Measurements from ENCODE around the gene ARHGAP26.

Gene ARHGAP26

DNA sequence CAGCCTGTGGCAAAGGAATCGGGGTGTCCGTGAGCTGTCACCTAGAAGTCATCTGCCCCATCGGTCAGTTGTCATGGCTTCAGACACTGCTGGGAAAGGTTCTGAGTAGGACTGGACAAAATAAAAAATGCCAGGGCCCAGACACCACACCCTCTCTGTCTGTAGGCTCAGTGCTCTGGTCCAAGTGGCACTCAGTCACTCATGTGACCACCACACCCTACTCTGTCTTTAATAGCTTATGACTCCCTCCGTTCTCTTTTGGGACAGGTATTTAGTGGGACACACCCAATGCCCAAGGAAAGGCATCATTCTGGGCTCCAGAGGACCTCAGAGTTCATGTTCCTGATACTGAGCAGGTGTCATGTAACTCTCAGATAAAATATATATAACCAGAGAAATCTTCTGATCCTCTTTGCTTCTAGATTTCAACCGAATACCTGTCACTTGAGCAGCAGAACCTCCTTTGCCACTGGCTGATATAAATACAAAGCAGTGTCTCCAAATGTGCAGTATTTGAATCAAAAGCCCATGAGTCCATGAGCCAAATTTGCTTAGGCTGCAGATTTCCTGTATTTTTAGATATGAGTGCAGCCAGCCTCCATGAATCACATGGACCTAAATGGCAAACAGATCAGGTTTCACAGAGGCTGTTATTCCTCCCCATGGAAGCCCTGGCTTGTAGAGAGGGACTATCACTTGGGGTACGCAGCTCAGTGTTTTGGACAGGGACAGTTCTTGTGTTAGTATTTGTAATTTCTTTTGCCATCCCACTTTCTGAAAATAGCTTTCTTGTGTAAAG, 272.0 kb downstream of the ARHGAP26 start:
- H3K4me2 ChIP-seq, result peak overlapping the region; percentile 36; the same call in 1 of the 2 replicates
- H4K20me1 ChIP-seq (ENCODE audit: insufficient read depth), result no peaks in the 10 kb centered on the region
- peaks cover 76% of the 10 kb centered on the region for H3K4me1 ChIP-seq (ENCODE audit: low read depth, poor library complexity, severe bottlenecking)
- H3K27ac ChIP-seq, result no peak overlapping the region
- no peak overlapping the region for H3K4me3 ChIP-seq (IDR thresholded peaks at IDR 0.05; ENCODE audit: insufficient read depth, low read depth, low read length)
- no peaks in the 10 kb centered on the region for H3K27me3 ChIP-seq (ENCODE audit: insufficient read depth, low read depth)
- H3K36me3 ChIP-seq (ENCODE audit: insufficient read depth), result no peaks in the 10 kb centered on the region
- H2AFZ ChIP-seq (ENCODE audit: low read depth), result no peak overlapping the region
- H3K9ac ChIP-seq, result no peak overlapping the region
- TF ChIP-seq CTCF (conservative IDR thresholded peaks at IDR 0.05; ENCODE audit: low read depth, low read length), result no peak
- no peaks in the 10 kb centered on the region for H3K79me2 ChIP-seq (ENCODE audit: insufficient read depth, low read depth)

- Histone ChIP-seq H3K4me3 (IDR thresholded peaks at IDR 0.05; ENCODE audit: insufficient read depth, low read depth, low read length) (no peak overlapping the region), H4K20me1 (ENCODE audit: insufficient read depth) (no peaks in the 10 kb centered on the region), H3K9ac (no peak overlapping the region), H3K27ac (no peak overlapping the region), H3K4me1 (ENCODE audit: low read depth, poor library complexity, severe bottlenecking) (peaks cover 62% of the 10 kb centered on the region), H3K36me3 (ENCODE audit: insufficient read depth) (no peaks in the 10 kb centered on the region), H3K4me2 (no peak overlapping the region), H3K79me2 (ENCODE audit: insufficient read depth, low read depth) (no peaks in the 10 kb centered on the region), H2AFZ (ENCODE audit: low read depth) (no peak overlapping the region), H3K27me3 (ENCODE audit: insufficient read depth, low read depth) (no peaks in the 10 kb centered on the region)
- no peak for TF ChIP-seq CTCF (conservative IDR thresholded peaks at IDR 0.05; ENCODE audit: low read depth, low read length)
Measured at GRCh38 chr5:143044265-143044664, 274.1 kb downstream of the ARHGAP26 start.

DNA sequence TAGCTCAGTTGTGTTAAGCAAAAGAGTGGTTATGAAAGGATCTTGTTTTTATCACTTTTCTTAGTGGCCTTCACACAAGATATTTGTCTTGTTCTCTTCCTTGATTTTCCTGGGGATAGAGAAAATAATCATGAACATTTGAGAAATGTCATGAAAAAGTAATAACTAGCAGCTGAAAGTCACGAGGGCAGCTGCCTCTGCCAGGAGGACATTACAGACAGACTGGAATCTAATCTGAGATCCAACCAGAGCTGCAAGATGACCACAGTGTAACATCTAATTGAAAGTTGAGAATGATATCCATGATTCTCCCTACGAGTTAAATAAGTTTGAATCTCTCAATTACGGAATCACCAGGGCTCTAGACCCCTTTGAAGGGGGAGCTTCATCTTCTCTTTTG, 274.9 kb downstream of the ARHGAP26 start:
- H3K27ac ChIP-seq, result no peak overlapping the region
- peaks cover 62% of the 10 kb centered on the region for H3K4me1 ChIP-seq (ENCODE audit: low read depth, poor library complexity, severe bottlenecking)
- H3K27me3 ChIP-seq (ENCODE audit: insufficient read depth, low read depth), result no peaks in the 10 kb centered on the region
- no peaks in the 10 kb centered on the region for H3K36me3 ChIP-seq (ENCODE audit: insufficient read depth)
- H3K9ac ChIP-seq, result no peak overlapping the region
- no peaks in the 10 kb centered on the region for H4K20me1 ChIP-seq (ENCODE audit: insufficient read depth)
- H2AFZ ChIP-seq (ENCODE audit: low read depth), result no peak overlapping the region
- no peak overlapping the region for H3K4me2 ChIP-seq
- no peak for TF ChIP-seq CTCF (conservative IDR thresholded peaks at IDR 0.05; ENCODE audit: low read depth, low read length)
- H3K79me2 ChIP-seq (ENCODE audit: insufficient read depth, low read depth), result no peaks in the 10 kb centered on the region
- H3K4me3 ChIP-seq (IDR thresholded peaks at IDR 0.05; ENCODE audit: insufficient read depth, low read depth, low read length), result no peak overlapping the region

DNA sequence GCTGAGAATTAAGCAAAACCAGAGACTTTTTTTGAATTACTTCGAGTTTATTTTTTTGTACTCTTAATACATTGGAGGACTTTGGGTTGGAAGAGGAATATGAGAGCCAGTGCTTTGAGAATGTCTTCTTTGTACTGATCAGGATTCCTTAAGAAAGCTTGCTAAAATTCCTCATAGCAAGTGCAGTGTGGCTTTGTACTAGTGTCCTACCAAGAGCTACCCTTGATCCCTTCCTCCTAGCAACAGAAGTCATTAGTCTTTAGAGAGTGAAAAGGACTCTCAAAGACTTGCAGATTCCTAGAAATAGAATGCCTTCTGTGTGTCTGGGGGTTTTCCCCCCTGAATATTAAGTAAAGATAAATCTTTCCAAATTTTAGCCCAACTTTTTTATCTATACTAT, 276.1 kb downstream of the ARHGAP26 start:
- H3K4me3 ChIP-seq (IDR thresholded peaks at IDR 0.05; ENCODE audit: insufficient read depth, low read depth, low read length), result no peak overlapping the region
- H3K27me3 ChIP-seq (ENCODE audit: insufficient read depth, low read depth), result no peaks in the 10 kb centered on the region
- TF ChIP-seq CTCF (conservative IDR thresholded peaks at IDR 0.05; ENCODE audit: low read depth, low read length), result no peak
- no peak overlapping the region for H2AFZ ChIP-seq (ENCODE audit: low read depth)
- no peaks in the 10 kb centered on the region for H4K20me1 ChIP-seq (ENCODE audit: insufficient read depth)
- no peak overlapping the region for H3K4me2 ChIP-seq
- no peaks in the 10 kb centered on the region for H3K79me2 ChIP-seq (ENCODE audit: insufficient read depth, low read depth)
- no peak overlapping the region; the same call in 1 of the 2 replicates for H3K9ac ChIP-seq
- no peak overlapping the region for H3K27ac ChIP-seq
- H3K36me3 ChIP-seq (ENCODE audit: insufficient read depth), result no peaks in the 10 kb centered on the region
- H3K4me1 ChIP-seq (ENCODE audit: low read depth, poor library complexity, severe bottlenecking), result peaks cover 62% of the 10 kb centered on the region
